Activated gamma-delta T cell treated with anti-CD3 and anti-CD28 coated beads, Interleukin-2, amount 50 U/mL, for 16 hours (primary cell): ENCODE data around the gene FBXL12.
"Not testable (repeated sequence)": the region's sequence is repeated elsewhere in the genome, so short reads cannot be mapped to it uniquely, and the experiment has no call there.

ENCODE experiments used
- DNase-seq: peaks from one replicate; pipeline ENCODE4 v3.0.0-alpha.2; 2020; ENCODE audit warnings: low read depth

The FBXL12 gene

GRCh38 chr19:9838324-9838723 lies 19.4 kb upstream of the FBXL12 start:
- no peak for DNase-seq

GRCh38 chr19:9836021-9836420 lies 17.1 kb upstream of the FBXL12 start:
- DNase-seq, result no peak

GRCh38 chr19:9835507-9835949 lies 16.6 kb upstream of the FBXL12 start:
- no peak for DNase-seq

GRCh38 chr19:9834726-9835506 lies 16.0 kb upstream of the FBXL12 start, which contains the start of gene PIN1:
TSS of gene PIN1 (plus strand) at chr19:9835318. CDS start at chr19:9835345, 27 bp downstream.
- DNase-seq, result peak; percentile 98

GRCh38 chr19:9834307-9834725 lies 15.4 kb upstream of the FBXL12 start:
- no peak for DNase-seq

- no peak for DNase-seq
Observed at GRCh38 chr19:9828551-9829063, 9.7 kb upstream of the FBXL12 start.

GRCh38 chr19:9827289-9828238 lies 8.7 kb upstream of the FBXL12 start, which contains the start of gene UBL5:
TSS of gene UBL5 (plus strand) at chr19:9827918. CDS start at chr19:9828338, 420 bp downstream.
- peak; percentile 88 for DNase-seq

- no peak for DNase-seq
Observed at GRCh38 chr19:9823816-9824215, 4.9 kb upstream of the FBXL12 start.

GRCh38 chr19:9820034-9820433 lies 1.2 kb upstream of the FBXL12 start:
- DNase-seq, result not testable (repeated sequence)

GRCh38 chr19:9819596-9819909 lies 674 bp upstream of the FBXL12 start:
- no peak for DNase-seq

- no peak for DNase-seq
Observed at GRCh38 chr19:9818175-9818733, 625 bp downstream of the FBXL12 start.

GRCh38 chr19:9811139-9811538 lies 7.7 kb downstream of the FBXL12 start:
- DNase-seq, result no peak

GRCh38 chr19:9808855-9809824 lies 9.7 kb downstream of the FBXL12 start:
- DNase-seq, result peak; percentile 12

GRCh38 chr19:9806803-9807202 lies 12.1 kb downstream of the FBXL12 start:
- DNase-seq, result no peak

- DNase-seq, result no peak
Observed at GRCh38 chr19:9801976-9802375, 16.9 kb downstream of the FBXL12 start.

- no peak for DNase-seq
Observed at GRCh38 chr19:9799162-9799561, 19.7 kb downstream of the FBXL12 start.

- DNase-seq, result no peak
Observed at GRCh38 chr19:9797871-9798270, 21.0 kb downstream of the FBXL12 start.

GRCh38 chr19:9796113-9796773 lies 22.6 kb downstream of the FBXL12 start:
- peak; percentile 78 for DNase-seq

GRCh38 chr19:9793071-9793591 lies 25.7 kb downstream of the FBXL12 start:
- peak; percentile 53 for DNase-seq
